Measurements from ENCODE around the gene KCNN2.

DNA sequence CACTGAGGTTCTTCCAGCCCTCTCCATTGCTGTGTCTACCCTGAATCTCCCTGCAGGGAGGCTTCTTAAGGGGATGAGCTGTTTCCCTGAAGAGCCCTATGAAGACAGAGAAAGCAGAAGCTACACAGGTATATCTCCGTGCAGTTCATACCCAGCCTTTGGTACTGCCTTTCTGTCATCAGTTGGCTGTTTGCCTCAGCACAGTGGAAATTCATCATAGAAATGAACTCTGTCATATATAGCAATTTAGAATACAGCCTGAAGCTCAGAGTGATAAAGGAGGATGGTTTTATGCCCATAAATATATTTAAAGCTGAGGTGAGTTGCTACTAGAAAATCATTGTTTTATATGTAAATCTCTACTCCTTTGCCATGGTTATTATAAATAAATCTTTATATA is 42.6 kb upstream of the KCNN2 start:
- TF ChIP-seq, protein P1, sequence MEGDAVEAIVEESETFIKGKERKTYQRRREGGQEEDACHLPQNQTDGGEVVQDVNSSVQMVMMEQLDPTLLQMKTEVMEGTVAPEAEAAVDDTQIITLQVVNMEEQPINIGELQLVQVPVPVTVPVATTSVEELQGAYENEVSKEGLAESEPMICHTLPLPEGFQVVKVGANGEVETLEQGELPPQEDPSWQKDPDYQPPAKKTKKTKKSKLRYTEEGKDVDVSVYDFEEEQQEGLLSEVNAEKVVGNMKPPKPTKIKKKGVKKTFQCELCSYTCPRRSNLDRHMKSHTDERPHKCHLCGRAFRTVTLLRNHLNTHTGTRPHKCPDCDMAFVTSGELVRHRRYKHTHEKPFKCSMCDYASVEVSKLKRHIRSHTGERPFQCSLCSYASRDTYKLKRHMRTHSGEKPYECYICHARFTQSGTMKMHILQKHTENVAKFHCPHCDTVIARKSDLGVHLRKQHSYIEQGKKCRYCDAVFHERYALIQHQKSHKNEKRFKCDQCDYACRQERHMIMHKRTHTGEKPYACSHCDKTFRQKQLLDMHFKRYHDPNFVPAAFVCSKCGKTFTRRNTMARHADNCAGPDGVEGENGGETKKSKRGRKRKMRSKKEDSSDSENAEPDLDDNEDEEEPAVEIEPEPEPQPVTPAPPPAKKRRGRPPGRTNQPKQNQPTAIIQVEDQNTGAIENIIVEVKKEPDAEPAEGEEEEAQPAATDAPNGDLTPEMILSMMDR (IDR thresholded peaks at IDR 0.05), result no peak
- no peak for TF ChIP-seq POLR2A (IDR thresholded peaks at IDR 0.05)
